Body of pancreas (tissue), 4 donors: ENCODE data around the gene BMPR1B. TPM values are rescaled to one million over a fixed set of nuclear protein-coding genes. Genes with fewer than 3 reads are reported as not detected.

Source experiments
- ATAC-seq: fragments of 150-250 bp; one replicate; pipeline ENCODE4 v1.9.1; 2016
- DNase-seq, 4 donors: peaks; one replicate each; pipeline ENCODE4 v3.0.0-alpha.2; 2019
- H3K27ac ChIP-seq, 4 donors: fragments of 200-600 bp; sonication (generic); 1 replicate in 3 of 4; 2 replicates in 1 of 4; pipeline versions ENCODE4 v1.5.1 to v1.6.1; 2016 to 2019; ENCODE audit warnings: mild to moderate bottlenecking in 1 of 4, mixed read lengths in 1 of 4, moderate library complexity in 1 of 4
- H3K27me3 ChIP-seq, 2 donors: fragments of 200-600 bp; sonication (generic); one replicate each; pipeline ENCODE4 v1.6.0; 2016; ENCODE audit warnings: mild to moderate bottlenecking in 1 of 2
- H3K36me3 ChIP-seq, 2 donors: fragments of 200-600 bp; sonication (generic); replicated peaks in 1 of 2; 2 replicates each; pipeline ENCODE4 v1.5.1; 2016; ENCODE audit warnings: low read depth in 2 of 2; ENCODE audit not compliant: insufficient read depth in 1 of 2
- H3K4me1 ChIP-seq: fragments of 200-600 bp; sonication (generic); one replicate; pipeline ENCODE4 v1.6.0; 2016
- H3K4me3 ChIP-seq, 2 donors: fragments of 200-600 bp; sonication (generic); 1 replicate in 1 of 2; 2 replicates in 1 of 2; pipeline ENCODE4 v1.5.1; 2016 to 2019
- H3K9me3 ChIP-seq, 3 donors: fragments of 200-600 bp; sonication (generic); 1 replicate in 2 of 3; 2 replicates in 1 of 3; pipeline ENCODE4 v1.5.1; 2016
- POLR2A ChIP-seq, 3 donors: fragments of 450-650 bp; IDR thresholded peaks; one replicate each; pipeline ENCODE4 v1.6.1; 2016; ENCODE audit warnings: antibody characterized with exemption in 3 of 3, mild to moderate bottlenecking in 2 of 3
- WGBS, 2 donors: methylation state at CpG; one replicate each; pipeline ENCODE4 v1.1.5; 2017; 5-methylcytosine and 5-hydroxymethylcytosine counted together
- intact Hi-C: fragments of 100-400 bp; cut with DNase I; formaldehyde crosslinking; loops from one replicate; pipeline ENCODE4 v1.15.1; 2023
- total RNA-seq, 2 donors: library from RNA; depleted of rRNA; stranded (reverse); fragments of >200 nt; gene quantifications; one replicate each; pipeline ENCODE4 v1.1.0, GENCODE V29; 2016
- TF ChIP-seq, protein P1 (sequence below), 7 experiments: fragments of 450-650 bp in 4 of 7; fragments of 200-600 bp in 3 of 7; sonication (generic) in 3 of 7; IDR thresholded peaks; one replicate each; pipeline ENCODE4 v1.5.1; 2016 to 2019; ENCODE audit warnings: antibody characterized with exemption in 7 of 7

BMPR1B gene
- total RNA-seq, 2 donors from 2014 or later = 0.99 to 1.3 TPM

- Histone ChIP-seq H3K9me3 (no peaks in the 10 kb centered on the region), H3K4me1 (peaks cover 4% of the 10 kb centered on the region), H3K27ac (no peak overlapping the region), H3K27me3 (no peaks in the 10 kb centered on the region), H3K36me3 (no peaks in the 10 kb centered on the region), H3K4me3 (no peak overlapping the region)
- TF ChIP-seq POLR2A (IDR thresholded peaks at IDR 0.05) = no peak
- TF ChIP-seq, protein P1, sequence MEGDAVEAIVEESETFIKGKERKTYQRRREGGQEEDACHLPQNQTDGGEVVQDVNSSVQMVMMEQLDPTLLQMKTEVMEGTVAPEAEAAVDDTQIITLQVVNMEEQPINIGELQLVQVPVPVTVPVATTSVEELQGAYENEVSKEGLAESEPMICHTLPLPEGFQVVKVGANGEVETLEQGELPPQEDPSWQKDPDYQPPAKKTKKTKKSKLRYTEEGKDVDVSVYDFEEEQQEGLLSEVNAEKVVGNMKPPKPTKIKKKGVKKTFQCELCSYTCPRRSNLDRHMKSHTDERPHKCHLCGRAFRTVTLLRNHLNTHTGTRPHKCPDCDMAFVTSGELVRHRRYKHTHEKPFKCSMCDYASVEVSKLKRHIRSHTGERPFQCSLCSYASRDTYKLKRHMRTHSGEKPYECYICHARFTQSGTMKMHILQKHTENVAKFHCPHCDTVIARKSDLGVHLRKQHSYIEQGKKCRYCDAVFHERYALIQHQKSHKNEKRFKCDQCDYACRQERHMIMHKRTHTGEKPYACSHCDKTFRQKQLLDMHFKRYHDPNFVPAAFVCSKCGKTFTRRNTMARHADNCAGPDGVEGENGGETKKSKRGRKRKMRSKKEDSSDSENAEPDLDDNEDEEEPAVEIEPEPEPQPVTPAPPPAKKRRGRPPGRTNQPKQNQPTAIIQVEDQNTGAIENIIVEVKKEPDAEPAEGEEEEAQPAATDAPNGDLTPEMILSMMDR (IDR thresholded peaks at IDR 0.05) = no peak
- ATAC-seq (no peak), DNase-seq (no peak)
- 72 to 89% methylated on average over 12 of the region's 12 CpGs for WGBS, 2 donors
- intact Hi-C loops = no loop called here
These were observed 404.2 kb downstream of the BMPR1B start for GRCh38 chr4:95161781-95162469.

DNA sequence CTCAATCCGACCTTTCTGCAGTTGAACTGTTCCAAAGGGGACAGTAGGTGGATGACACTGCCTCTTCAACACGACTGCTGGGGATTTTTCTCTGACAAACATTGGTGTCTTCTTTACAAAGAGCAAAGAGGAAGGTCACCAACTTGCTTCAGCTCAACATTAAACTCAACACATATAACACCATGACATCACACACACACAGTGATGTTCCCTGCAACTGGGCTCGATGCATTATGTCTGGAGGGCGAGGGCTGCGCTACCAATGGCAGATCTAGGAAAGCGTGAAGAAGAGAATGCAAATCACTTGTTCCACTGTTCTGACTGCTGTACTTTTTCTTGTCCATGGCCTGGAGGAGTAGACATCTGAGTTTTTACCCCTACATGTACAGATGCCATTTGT, 405.1 kb downstream of the BMPR1B start:
- H3K27ac ChIP-seq = no peak overlapping the region
- 72 to 73% methylated on average over 6 of the region's 6 CpGs for WGBS, 2 donors

DNA sequence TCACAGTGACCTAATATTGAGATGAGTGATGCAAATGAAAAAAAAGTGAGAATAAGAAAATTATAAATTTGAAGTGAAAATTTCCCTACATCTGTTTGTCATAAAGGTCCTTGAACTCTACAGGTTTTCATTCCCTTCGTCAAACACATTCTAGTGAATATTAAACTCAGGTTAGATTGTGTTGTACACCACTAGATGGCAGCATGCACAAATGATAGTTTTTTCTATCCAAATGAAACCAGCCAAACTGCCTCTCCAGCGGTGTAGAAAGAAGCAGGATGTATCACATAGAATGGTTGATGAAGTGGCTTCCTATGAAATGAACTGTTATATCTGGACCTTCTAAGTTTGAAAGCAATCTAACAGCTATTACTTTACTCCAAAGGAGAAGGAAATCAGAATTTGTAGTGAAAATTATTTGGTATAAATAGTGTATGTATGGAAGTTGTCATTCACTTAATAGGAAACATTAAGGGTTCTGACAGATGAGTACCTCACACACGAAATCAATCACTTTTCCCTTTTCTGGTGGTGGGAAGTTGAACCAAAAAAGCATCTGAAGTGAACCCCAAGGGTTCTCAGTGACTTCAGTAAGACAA, 408.3 kb downstream of the BMPR1B start:
- Histone ChIP-seq H3K4me3 (no peak overlapping the region), H3K4me1 (no peaks in the 10 kb centered on the region), H3K36me3 (no peaks in the 10 kb centered on the region), H3K27me3 (no peaks in the 10 kb centered on the region), H3K27ac (no peak overlapping the region), H3K9me3 (no peaks in the 10 kb centered on the region)
- intact Hi-C loops = no loop called here
- no peak for TF ChIP-seq POLR2A (IDR thresholded peaks at IDR 0.05)
- TF ChIP-seq, protein P1 (IDR thresholded peaks at IDR 0.05) = peak; percentile 22 to 77 (median 69)
- DNase-seq = peak; percentile 18 to 50 (median 38)
- 6 to 7% methylated on average over 3 of the region's 3 CpGs for WGBS, 2 donors
- peak; percentile 75 for ATAC-seq

More for the DNA sequence above, 405.1 kb downstream of the BMPR1B start:
- ATAC-seq (no peak), DNase-seq (no peak)
- no peaks in the 10 kb centered on the region for H3K9me3 ChIP-seq
- H3K4me3 ChIP-seq = no peak overlapping the region
- no peaks in the 10 kb centered on the region for H3K27me3 ChIP-seq
- peaks cover 4% of the 10 kb centered on the region for H3K4me1 ChIP-seq
- TF ChIP-seq, protein P1 (IDR thresholded peaks at IDR 0.05) = no peak
- TF ChIP-seq POLR2A (IDR thresholded peaks at IDR 0.05) = no peak
- intact Hi-C loops = no loop called here
- H3K36me3 ChIP-seq = no peaks in the 10 kb centered on the region

GRCh38 chr4:95167805-95168204, 410.1 kb downstream of the BMPR1B start:
- TF ChIP-seq, protein P1 (IDR thresholded peaks at IDR 0.05) = no peak
- no peak for TF ChIP-seq POLR2A (IDR thresholded peaks at IDR 0.05)
- Histone ChIP-seq H3K4me3 (no peak overlapping the region), H3K4me1 (no peaks in the 10 kb centered on the region), H3K27ac (no peak overlapping the region), H3K9me3 (no peaks in the 10 kb centered on the region), H3K36me3 (no peaks in the 10 kb centered on the region), H3K27me3 (no peaks in the 10 kb centered on the region)
- DNase-seq (no peak), ATAC-seq (no peak)
- WGBS, 2 donors = 65 to 67% methylated on average over 7 of the region's 7 CpGs
- intact Hi-C loops = no loop called here
